K562 (cell line): ENCODE results near the gene TCHP. TPM values are rescaled to one million over a fixed set of nuclear protein-coding genes. Genes with fewer than 3 reads are reported as not detected.
A peak's percentile ranks its signal among the peaks of the same experiment; 100 is the strongest.
"Not testable (repeated sequence)": the region's sequence is repeated elsewhere in the genome, so short reads cannot be mapped to it uniquely, and the experiment has no call there.

Source experiments
- ATAC-seq: fragments of 200-7000 bp; cut with Tn5 transposase; 3 replicates; pipeline ENCODE4 v1.9.1; 2020; ENCODE audit warnings: moderate library complexity
- BruUV-seq: library from RNA; stranded (reverse); fragments of 400-500 nt; replicated peaks from 2 replicates; lab custom pipeline; 2021; lab: Mats Ljungman, UMichigan
- CTCF ChIA-PET: fragments of 300-600 bp; formaldehyde crosslinking; extraction: SDS; loops from one replicate; lab custom pipeline; 2021; ENCODE audit warnings: low intra/inter-chr PET ratio; lab: Yijun Ruan, JAX
- POLR2A ChIA-PET: fragments of 300-600, 350-650 bp; sonication (Branson Sonifier 250); formaldehyde crosslinking; extraction: SDS; loops from one replicate; lab custom pipeline; 2021; ENCODE audit warnings: antibody characterized with exemption, inconsistent platforms; lab: Yijun Ruan, JAX
- DNase-seq, 4 experiments: peaks; one replicate each; pipeline versions ENCODE4 v3.0.0 to v3.0.0-alpha.2; 2011 to 2018; ENCODE audit warnings: low spot score in 3 of 4, mixed read lengths in 3 of 4; ENCODE audit errors: extremely low read depth in 1 of 4
- FAIRE-seq: peaks from 2 replicates; lab custom pipeline; 2011; peaks lifted over from hg19 to GRCh38; lab: Jason Lieb, UNC
- H2AFZ ChIP-seq: 2 replicates; pipeline ENCODE4 v1.6.0; 2011; ENCODE audit warnings: low read depth, low read length, control low read depth, inconsistent platforms
- H3K27ac ChIP-seq: fragments of 200-600 bp; 3 replicates; pipeline ENCODE4 v1.8.0; 2011; ENCODE audit warnings: low read depth, mild to moderate bottlenecking, control low read depth, inconsistent platforms, low read length, moderate library complexity, mixed read lengths; ENCODE audit errors: extremely low read depth
- H3K27me3 ChIP-seq, 2 experiments: fragments of 300-600 bp in 1 of 2; 2 replicates in 1 of 2; 3 replicates in 1 of 2; pipeline versions ENCODE4 v1.6.0 to v1.8.0; 2011; ENCODE audit warnings: inconsistent platforms in 2 of 2, low read length in 2 of 2, mild to moderate bottlenecking in 1 of 2, mixed read lengths in 1 of 2, moderate library complexity in 1 of 2; ENCODE audit not compliant: control insufficient read depth in 2 of 2, insufficient read depth in 2 of 2
- H3K36me3 ChIP-seq: fragments of 300-600 bp; 3 replicates; pipeline ENCODE4 v1.8.0; 2011; ENCODE audit warnings: mild to moderate bottlenecking, low read length, inconsistent platforms; ENCODE audit not compliant: control insufficient read depth, insufficient read depth
- H3K4me1 ChIP-seq, 2 experiments: fragments of 200-600 bp in 1 of 2; replicated peaks in 1 of 2; 2 replicates in 1 of 2; 3 replicates in 1 of 2; pipeline versions ENCODE4 v1.5.1 to v1.8.0; 2011; ENCODE audit warnings: inconsistent platforms in 2 of 2, low read length in 2 of 2, mild to moderate bottlenecking in 1 of 2, mixed read lengths in 1 of 2, moderate library complexity in 1 of 2; ENCODE audit not compliant: control insufficient read depth in 2 of 2, insufficient read depth in 2 of 2
- H3K4me2 ChIP-seq: 2 replicates; pipeline ENCODE4 v1.6.1; 2011; ENCODE audit warnings: low read length, control low read depth, inconsistent platforms, mixed read lengths; ENCODE audit not compliant: insufficient read depth
- H3K4me3 ChIP-seq: fragments of 200-600 bp; sonication (generic), shearing (Covaris generic); 2 replicates; pipeline ENCODE4 v1.5.1; 2016; ENCODE audit warnings: control low read depth, inconsistent platforms
- H3K79me2 ChIP-seq: fragments of 200-600 bp; 3 replicates; pipeline ENCODE4 v1.8.0; 2011; ENCODE audit warnings: low read length, inconsistent platforms; ENCODE audit not compliant: control insufficient read depth, insufficient read depth
- H3K9ac ChIP-seq, 2 experiments: 2 replicates each; pipeline versions ENCODE4 v1.6.0 to v1.6.1; 2011; ENCODE audit warnings: low read depth in 2 of 2, low read length in 2 of 2, control low read depth in 1 of 2, inconsistent platforms in 1 of 2, mild to moderate bottlenecking in 1 of 2, mixed read lengths in 1 of 2; ENCODE audit not compliant: insufficient read depth in 1 of 2
- H3K9me1 ChIP-seq: one replicate; pipeline ENCODE4 v1.6.0; 2011; ENCODE audit warnings: inconsistent platforms, mild to moderate bottlenecking, low read length, moderate library complexity; ENCODE audit not compliant: control insufficient read depth, insufficient read depth
- H3K9me3 ChIP-seq: replicated peaks from 2 replicates; pipeline ENCODE4 v1.5.1; 2011; ENCODE audit warnings: low read depth, low read length, inconsistent platforms; ENCODE audit not compliant: control insufficient read depth, insufficient read depth
- H4K20me1 ChIP-seq: replicated peaks from 2 replicates; pipeline ENCODE4 v1.6.1; 2011; ENCODE audit warnings: low read length, inconsistent platforms, mixed read lengths; ENCODE audit not compliant: control insufficient read depth, insufficient read depth
- MYNN ChIP-seq, 2 experiments: sonication (generic); formaldehyde crosslinking in 1 of 2; IDR thresholded peaks; 2 replicates each; pipeline versions ENCODE4 v1.5.0 to v1.6.1; 2016 to 2020; ENCODE audit warnings: antibody characterized with exemption in 1 of 2, missing genetic modification reagents in 1 of 2
- RBM25 ChIP-seq: fragments of 200-400 bp; formaldehyde crosslinking; IDR thresholded peaks from 2 replicates; pipeline ENCODE4 v1.6.1; 2018; ENCODE audit warnings: low read length, low read depth, moderate library complexity; ENCODE audit not compliant: severe bottlenecking
- ZNF121 ChIP-seq: sonication (generic); formaldehyde crosslinking; conservative IDR thresholded peaks from 2 replicates; pipeline ENCODE4 v1.8.0; 2022; ENCODE audit warnings: missing genetic modification reagents
- WGBS: fragments of 100-300 bp; shearing (Covaris generic); methylation state at CpG from one replicate; pipeline ENCODE4 v1.1.6; 2016; ENCODE audit warnings: low coverage, mixed read lengths; ENCODE audit not compliant: insufficient coverage; ENCODE audit errors: missing lambda C conversion rate; 5-methylcytosine and 5-hydroxymethylcytosine counted together
- in situ Hi-C: fragments of 300-500 bp; cut with MboI; formaldehyde crosslinking; loops from 4 replicates; pipeline ENCODE4 v1.15.0; 2018; ENCODE audit warnings: inconsistent platforms, mixed read lengths
- intact Hi-C: fragments of 100-400 bp; cut with micrococcal nuclease; formaldehyde crosslinking; loops from 2 replicates; pipeline ENCODE4 v1.14.2; 2022
- polyA plus RNA-seq, 8 experiments: library from polyadenylated mRNA; depleted of rRNA in 4 of 8; stranded (reverse) in 5 of 8; unstranded in 3 of 8; fragments of >200 nt; fragmentation: Nextera tagmentation in 2 of 8; fragmentation: Illumina TruSeq in 1 of 8; extraction: Ambion mirVana in 2 of 8; extraction: Trizol in 1 of 8; gene quantifications; 2 replicates each; pipeline versions ENCODE4 v1.2.1 to v1.2.3, GENCODE V29; 2011 to 2014; ENCODE audit warnings: inconsistent platforms in 1 of 8, missing spikeins in 1 of 8
- total RNA-seq, 7 experiments: library from RNA; depleted of rRNA in 6 of 7; stranded (reverse); fragments of >200 nt in 6 of 7; fragmentation: Illumina TruSeq in 2 of 7; extraction: Trizol in 2 of 7; gene quantifications; 2 replicates each; pipeline versions ENCODE4 v1.2.1 to v1.2.3, GENCODE V29; 2011 to 2021; ENCODE audit warnings: low replicate concordance in 1 of 7

TCHP gene
- total and polyA plus RNA-seq, 9 of the 15 experiments (the other 6 are each of a cell fraction or from before 2014, with no cell fraction given): 3.4 to 30.4 (median 19.7) TPM

DNA sequence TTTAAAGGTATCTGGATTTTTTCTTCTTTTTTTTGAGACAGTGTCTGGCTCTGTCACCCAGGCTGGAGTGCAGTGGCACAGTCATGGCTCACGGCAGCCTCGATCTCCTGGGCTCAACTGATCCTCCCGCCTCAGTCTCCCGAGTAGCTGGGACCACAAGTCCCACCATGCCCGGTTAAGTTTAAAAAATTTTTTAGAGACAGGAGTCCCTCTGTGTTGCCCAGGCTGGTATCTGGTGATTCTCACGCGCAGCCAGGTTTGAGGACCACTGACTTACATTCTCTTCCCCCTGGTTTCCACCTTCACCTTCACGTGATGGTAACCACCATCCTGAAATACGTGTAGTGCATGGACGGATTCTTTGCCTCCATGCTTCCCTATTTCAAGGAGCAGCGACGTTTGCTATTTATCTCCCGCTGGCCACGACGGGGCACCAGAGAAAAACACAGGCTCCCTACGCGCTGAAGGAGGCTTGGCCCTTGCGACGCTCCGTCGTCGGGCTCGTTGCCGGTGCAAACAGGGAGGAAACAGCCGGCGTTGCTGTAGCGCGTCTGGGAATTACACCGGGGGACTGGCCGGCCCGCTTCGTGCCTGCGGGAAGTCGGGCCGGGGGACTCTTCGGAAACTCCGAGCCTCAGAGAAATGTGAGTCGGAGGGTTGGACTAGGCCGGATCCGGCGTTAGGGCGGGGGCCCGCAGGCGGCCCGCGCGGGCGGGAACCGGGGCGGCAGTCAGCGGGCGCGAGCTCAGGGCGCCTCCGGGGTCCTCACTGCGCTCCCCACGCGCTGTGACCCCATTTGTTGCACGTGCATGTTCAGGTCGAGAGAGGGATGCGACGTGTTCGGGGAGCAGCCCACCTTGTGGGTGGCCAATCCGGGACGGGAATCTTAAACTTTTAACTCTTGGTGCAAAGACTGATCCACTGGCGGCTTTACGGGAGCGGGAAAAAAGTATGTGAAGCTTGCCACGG, at the start of gene TCHP (continued):
- 0 out of 2 replicates have a peak, but pooled peaks have one; percentile 21 for TF ChIP-seq MYNN (IDR thresholded peaks at IDR 0.05)
- no peak for TF ChIP-seq MYNN (CRISPR knock-in tag; IDR thresholded peaks at IDR 0.05)

- H3K9me1 ChIP-seq, H3K9ac ChIP-seq, DNase-seq, H3K79me2 ChIP-seq, H3K4me3 ChIP-seq, H3K36me3 ChIP-seq, BruUV-seq, H3K27ac ChIP-seq, H3K4me1 ChIP-seq, H4K20me1 ChIP-seq, H3K4me2 ChIP-seq, FAIRE-seq, H2AFZ ChIP-seq, H3K9me3 ChIP-seq, intact Hi-C loops, ATAC-seq, H3K27me3 ChIP-seq, in situ Hi-C loops: not testable (repeated sequence)
- CTCF ChIA-PET: interaction anchor here (0.6 kb wide), 1 partner anchor 29 kb away, joined by 3 read pairs; no protein-coding TSS in a partner anchor
- TF ChIP-seq ZNF121 (CRISPR knock-in tag) (peak; percentile 90), RBM25 (peak; percentile 55)
- WGBS: 23% methylated on average over 6 of the region's 6 CpGs
- POLR2A ChIA-PET: interaction anchor here (0.6 to 1.2 kb wide), 3 partner anchors 9 to 1147 kb away, joined by 3 to 4 read pairs (median 3); no protein-coding TSS in a partner anchor
Observed at GRCh38 chr12:109850518-109850917, 49.6 kb upstream of the TCHP start.
